Suprapubic skin (tissue), 4 donors: ENCODE measurements around the gene LAMA4.

Experiments used
- CTCF ChIP-seq, 2 donors: fragments of 200-600 bp in 1 of 2; fragments of 450-650 bp in 1 of 2; sonication (generic) in 1 of 2; IDR thresholded peaks; one replicate each; pipeline ENCODE4 v1.5.1; 2016 to 2019; ENCODE audit warnings: antibody characterized with exemption in 2 of 2, mild to moderate bottlenecking in 1 of 2, moderate library complexity in 1 of 2
- POLR2A ChIP-seq, 2 donors: fragments of 450-650 bp; IDR thresholded peaks; one replicate each; pipeline ENCODE4 v1.6.1; 2017; ENCODE audit warnings: antibody characterized with exemption in 2 of 2, mild to moderate bottlenecking in 2 of 2, moderate library complexity in 2 of 2
- POLR2AphosphoS5 ChIP-seq, 3 donors: sonication (generic); formaldehyde crosslinking; IDR thresholded peaks; one replicate each; pipeline ENCODE4 v1.6.1; 2017; ENCODE audit warnings: antibody characterized with exemption in 3 of 3

DNA sequence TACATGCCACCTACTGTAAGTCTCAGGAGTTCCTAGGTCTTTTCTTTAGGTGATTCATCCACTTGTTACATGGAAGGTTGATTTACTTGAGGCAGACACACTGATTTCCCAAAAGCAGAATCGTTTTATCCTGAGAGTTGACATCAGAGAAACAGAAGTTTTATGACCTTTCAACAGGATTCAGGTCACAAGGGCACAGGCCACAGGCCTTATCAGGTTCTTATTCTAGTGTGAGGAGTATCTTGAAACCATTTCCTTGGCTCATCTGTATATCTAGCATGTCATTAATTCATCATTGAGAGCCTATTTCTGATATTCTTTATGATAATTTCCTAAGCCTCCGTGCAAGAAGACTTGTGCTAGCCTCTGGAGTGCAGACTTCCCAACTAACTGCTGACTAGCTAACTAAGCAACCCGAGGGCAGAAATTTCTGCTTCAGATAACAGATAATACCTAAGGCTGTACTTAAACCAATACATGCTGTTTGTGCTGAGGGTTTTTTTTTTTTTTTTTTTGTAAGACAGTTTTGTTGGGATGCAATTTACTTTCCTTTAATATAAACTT lies 47.9 kb upstream of the LAMA4 start:
- TF ChIP-seq CTCF (IDR thresholded peaks at IDR 0.05) (no peak), POLR2AphosphoS5 (IDR thresholded peaks at IDR 0.05) (no peak), POLR2A (IDR thresholded peaks at IDR 0.05) (no peak)
